ENCODE data around the gene CRYZ.

DNA sequence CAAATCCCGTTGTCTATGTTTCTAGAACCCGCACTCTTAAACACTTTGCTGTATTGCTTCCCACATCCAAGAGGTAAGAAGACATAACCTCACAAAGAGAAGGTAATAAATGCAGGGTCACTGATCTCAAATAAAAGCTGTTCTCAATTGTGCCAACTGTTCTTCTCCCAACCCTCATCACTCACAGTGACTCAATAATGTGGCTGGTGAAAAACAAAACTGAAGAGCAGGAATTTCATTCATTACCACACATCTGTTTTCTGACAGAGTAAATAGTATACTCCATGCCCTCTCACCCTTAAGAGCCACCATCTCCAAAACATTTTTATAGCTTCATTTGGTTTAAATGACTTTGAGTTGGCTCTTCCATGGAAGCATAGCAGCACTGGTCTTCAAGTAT, 53.0 kb downstream of the CRYZ start:
- TF ChIP-seq, protein P1, sequence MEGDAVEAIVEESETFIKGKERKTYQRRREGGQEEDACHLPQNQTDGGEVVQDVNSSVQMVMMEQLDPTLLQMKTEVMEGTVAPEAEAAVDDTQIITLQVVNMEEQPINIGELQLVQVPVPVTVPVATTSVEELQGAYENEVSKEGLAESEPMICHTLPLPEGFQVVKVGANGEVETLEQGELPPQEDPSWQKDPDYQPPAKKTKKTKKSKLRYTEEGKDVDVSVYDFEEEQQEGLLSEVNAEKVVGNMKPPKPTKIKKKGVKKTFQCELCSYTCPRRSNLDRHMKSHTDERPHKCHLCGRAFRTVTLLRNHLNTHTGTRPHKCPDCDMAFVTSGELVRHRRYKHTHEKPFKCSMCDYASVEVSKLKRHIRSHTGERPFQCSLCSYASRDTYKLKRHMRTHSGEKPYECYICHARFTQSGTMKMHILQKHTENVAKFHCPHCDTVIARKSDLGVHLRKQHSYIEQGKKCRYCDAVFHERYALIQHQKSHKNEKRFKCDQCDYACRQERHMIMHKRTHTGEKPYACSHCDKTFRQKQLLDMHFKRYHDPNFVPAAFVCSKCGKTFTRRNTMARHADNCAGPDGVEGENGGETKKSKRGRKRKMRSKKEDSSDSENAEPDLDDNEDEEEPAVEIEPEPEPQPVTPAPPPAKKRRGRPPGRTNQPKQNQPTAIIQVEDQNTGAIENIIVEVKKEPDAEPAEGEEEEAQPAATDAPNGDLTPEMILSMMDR (IDR thresholded peaks at IDR 0.05), result no peak
- no peak for TF ChIP-seq POLR2AphosphoS5 (IDR thresholded peaks at IDR 0.05)
- no peak for TF ChIP-seq POLR2A (IDR thresholded peaks at IDR 0.05; ENCODE audit: low read depth)
- TF ChIP-seq EP300 (IDR thresholded peaks at IDR 0.05), result no peak

Data from esophagus muscularis mucosa (tissue), 4 donors.